ENCODE data around the gene SESTD1. TPM values are rescaled to one million over a fixed set of nuclear protein-coding genes. Genes with fewer than 3 reads are reported as not detected.

Gene SESTD1
- total RNA-seq, 1 donor from 2014 or later, result 19.4 TPM

DNA sequence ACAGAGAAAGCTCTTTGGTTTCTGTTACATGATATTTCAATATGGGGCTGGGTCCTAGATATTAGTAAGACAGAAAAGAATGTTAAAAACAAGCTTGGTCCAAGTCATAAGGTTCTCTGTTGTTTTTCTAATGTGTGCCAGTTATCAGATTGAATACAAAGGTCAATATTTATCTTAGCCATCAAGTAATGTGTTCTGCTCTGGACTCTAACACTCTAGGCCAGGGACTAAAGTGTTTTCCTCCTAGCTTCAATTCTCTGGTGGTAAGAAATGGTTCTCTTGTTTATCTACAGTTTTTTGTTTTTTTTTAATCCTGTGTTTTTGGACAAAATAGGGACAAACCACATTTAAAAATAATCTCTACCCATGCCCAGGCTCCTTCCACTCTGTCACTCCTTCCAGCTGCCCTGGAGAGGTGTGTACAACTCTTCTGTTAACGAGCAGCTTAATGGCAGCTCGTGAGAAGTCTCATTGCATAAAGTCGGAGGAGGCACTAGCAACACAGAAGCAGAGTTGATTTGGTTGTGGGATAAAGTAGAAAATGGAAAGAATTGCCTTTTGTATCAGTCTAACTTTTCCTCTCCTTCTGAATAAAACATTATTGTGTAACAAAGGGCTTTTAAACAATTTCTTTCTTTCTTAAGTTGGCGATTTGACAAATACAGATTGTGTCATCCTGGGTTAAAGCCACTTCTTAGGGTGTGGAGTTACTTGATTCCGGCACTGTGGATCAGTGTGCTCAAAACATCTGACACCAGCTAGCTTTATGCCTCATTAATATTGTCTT lies 8.0 kb upstream of the SESTD1 start:
- H2AFZ ChIP-seq (ENCODE audit: low read depth, low read length), result peak overlapping the region; percentile 13
- TF ChIP-seq EZH2 (IDR thresholded peaks at IDR 0.05; ENCODE audit: insufficient read depth, low read length) (no peak), CTCF (IDR thresholded peaks at IDR 0.05; ENCODE audit: insufficient read depth, low read depth, low read length) (no peak)
- FAIRE-seq (peak; percentile 37), DNase-seq (ENCODE audit: low read depth) (peak; percentile 27)
- H4K20me1 ChIP-seq (ENCODE audit: insufficient read depth, low read length), result no peaks in the 10 kb centered on the region
- no peaks in the 10 kb centered on the region for H3K27me3 ChIP-seq (ENCODE audit: insufficient read depth, low read length)
- H3K4me1 ChIP-seq (ENCODE audit: insufficient read depth, low read length), result peaks cover 12% of the 10 kb centered on the region
- H3K27ac ChIP-seq (ENCODE audit: low read depth, low read length), result no peak overlapping the region
- peak overlapping the region; percentile 39 for H3K4me2 ChIP-seq (ENCODE audit: low read length)
- no peak overlapping the region for H3K9ac ChIP-seq (ENCODE audit: low read length)
- peaks cover 7% of the 10 kb centered on the region for H3K9me3 Mint-ChIP-seq (ENCODE audit: unreplicated experiment)
- no peak overlapping the region for H3K27ac Mint-ChIP-seq (ENCODE audit: unreplicated experiment)
- H3K4me3 ChIP-seq (ENCODE audit: insufficient read depth, low read depth, low read length), result no peak overlapping the region
- peaks cover 21% of the 10 kb centered on the region for H3K4me1 Mint-ChIP-seq (ENCODE audit: low read depth, unreplicated experiment)
- H3K36me3 ChIP-seq (ENCODE audit: insufficient read depth, low read length), result no peaks in the 10 kb centered on the region
- H3K36me3 Mint-ChIP-seq (ENCODE audit: low read depth, unreplicated experiment), result no peaks in the 10 kb centered on the region
- no peaks in the 10 kb centered on the region for H3K79me2 ChIP-seq (ENCODE audit: insufficient read depth, low read length)
- no peak overlapping the region for H3K4me3 Mint-ChIP-seq (ENCODE audit: unreplicated experiment)
- no peaks in the 10 kb centered on the region for H3K27me3 Mint-ChIP-seq (ENCODE audit: low read depth, unreplicated experiment)
- H3K9me3 ChIP-seq (ENCODE audit: insufficient read depth, low read depth, low read length), result no peaks in the 10 kb centered on the region

- no peaks in the 10 kb centered on the region for H3K27me3 ChIP-seq (ENCODE audit: insufficient read depth, low read length)
- H3K4me1 ChIP-seq (ENCODE audit: insufficient read depth, low read length), result peaks cover 12% of the 10 kb centered on the region
- H3K9me3 ChIP-seq (ENCODE audit: insufficient read depth, low read depth, low read length), result no peaks in the 10 kb centered on the region
- H3K4me3 ChIP-seq (ENCODE audit: insufficient read depth, low read depth, low read length), result no peak overlapping the region
- H2AFZ ChIP-seq (ENCODE audit: low read depth, low read length), result no peak overlapping the region
- Mint-ChIP-seq H3K36me3 (ENCODE audit: low read depth, unreplicated experiment) (no peaks in the 10 kb centered on the region), H3K27ac (ENCODE audit: unreplicated experiment) (no peak overlapping the region), H3K4me3 (ENCODE audit: unreplicated experiment) (no peak overlapping the region), H3K27me3 (ENCODE audit: low read depth, unreplicated experiment) (no peaks in the 10 kb centered on the region), H3K4me1 (ENCODE audit: low read depth, unreplicated experiment) (peaks cover 21% of the 10 kb centered on the region), H3K9me3 (ENCODE audit: unreplicated experiment) (no peaks in the 10 kb centered on the region)
- H3K4me2 ChIP-seq (ENCODE audit: low read length), result no peak overlapping the region
- H3K36me3 ChIP-seq (ENCODE audit: insufficient read depth, low read length), result no peaks in the 10 kb centered on the region
- no peak overlapping the region for H3K27ac ChIP-seq (ENCODE audit: low read depth, low read length)
- no peak overlapping the region for H3K9ac ChIP-seq (ENCODE audit: low read length)
- no peak for TF ChIP-seq EZH2 (IDR thresholded peaks at IDR 0.05; ENCODE audit: insufficient read depth, low read length)
- no peak for TF ChIP-seq CTCF (IDR thresholded peaks at IDR 0.05; ENCODE audit: insufficient read depth, low read depth, low read length)
- DNase-seq (ENCODE audit: low read depth) (no peak), FAIRE-seq (peak; percentile 34)
- no peaks in the 10 kb centered on the region for H4K20me1 ChIP-seq (ENCODE audit: insufficient read depth, low read length)
- no peaks in the 10 kb centered on the region for H3K79me2 ChIP-seq (ENCODE audit: insufficient read depth, low read length)
Measured at GRCh38 chr2:179270689-179271088, 6.1 kb upstream of the SESTD1 start.
